Neuronal stem cell (in vitro differentiated cells): ENCODE measurements around the gene APOBEC4.
"Not testable (repeated sequence)": the region's sequence is repeated elsewhere in the genome, so short reads cannot be mapped to it uniquely, and the experiment has no call there.

Experiments
- DNase-seq: peaks from one replicate; pipeline ENCODE4 v3.0.0-alpha.2; 2013; ENCODE audit warnings: low spot score
- H2AFZ ChIP-seq: one replicate; pipeline ENCODE4 v1.6.1; 2013; ENCODE audit warnings: mild to moderate bottlenecking, low read length, inconsistent platforms
- H2AK5ac ChIP-seq: 2 replicates; pipeline ENCODE4 v1.6.1; 2013; ENCODE audit warnings: low read depth, mild to moderate bottlenecking, inconsistent platforms, low read length, moderate library complexity, mixed read lengths
- H2BK120ac ChIP-seq: 2 replicates; pipeline ENCODE4 v1.6.1; 2013; ENCODE audit warnings: low read depth, mild to moderate bottlenecking, inconsistent platforms, low read length, moderate library complexity, mixed read lengths
- H2BK12ac ChIP-seq: one replicate; pipeline ENCODE4 v1.6.1; 2013; ENCODE audit warnings: low read length, inconsistent platforms
- H2BK15ac ChIP-seq: 2 replicates; pipeline ENCODE4 v1.6.1; 2013; ENCODE audit warnings: mild to moderate bottlenecking, low read length, inconsistent platforms, mixed read lengths
- H2BK5ac ChIP-seq: one replicate; pipeline ENCODE4 v1.6.1; 2013; ENCODE audit warnings: inconsistent platforms, mild to moderate bottlenecking, low read length, moderate library complexity
- H3K14ac ChIP-seq: one replicate; pipeline ENCODE4 v1.6.1; 2013; ENCODE audit warnings: low read length, inconsistent platforms
- H3K18ac ChIP-seq: 2 replicates; pipeline ENCODE4 v1.6.1; 2013; ENCODE audit warnings: low read length, inconsistent platforms
- H3K23ac ChIP-seq: 2 replicates; pipeline ENCODE4 v1.6.1; 2013; ENCODE audit warnings: low read depth, mild to moderate bottlenecking, mixed read lengths, low read length, inconsistent platforms; ENCODE audit not compliant: poor library complexity
- H3K27ac ChIP-seq: replicated peaks from 3 replicates; pipeline ENCODE4 v1.5.1; 2013; ENCODE audit warnings: low read length, inconsistent platforms
- H3K27me3 ChIP-seq, 3 experiments: 2 replicates each; pipeline ENCODE4 v1.6.1; 2013; ENCODE audit warnings: low read length in 3 of 3, mild to moderate bottlenecking in 2 of 3, inconsistent platforms in 1 of 3, low read depth in 1 of 3, mixed read lengths in 1 of 3, moderate library complexity in 1 of 3; ENCODE audit not compliant: control insufficient read depth in 3 of 3, insufficient read depth in 3 of 3
- H3K36me3 ChIP-seq, 2 donors: replicated peaks in 1 of 2; 2 replicates each; pipeline ENCODE4 v1.6.1; 2013; ENCODE audit warnings: low read length in 2 of 2; ENCODE audit not compliant: control insufficient read depth in 2 of 2, insufficient read depth in 2 of 2
- H3K4ac ChIP-seq: 2 replicates; pipeline ENCODE4 v1.6.1; 2013; ENCODE audit warnings: inconsistent platforms, mild to moderate bottlenecking, low read length, moderate library complexity
- H3K4me1 ChIP-seq, 2 donors: 1 replicate in 1 of 2; 2 replicates in 1 of 2; pipeline ENCODE4 v1.6.1; 2013; ENCODE audit warnings: low read length in 2 of 2, low read depth in 1 of 2; ENCODE audit not compliant: control insufficient read depth in 2 of 2, insufficient read depth in 1 of 2
- H3K4me2 ChIP-seq: one replicate; pipeline ENCODE4 v1.6.1; 2013; ENCODE audit warnings: mild to moderate bottlenecking, low read length, inconsistent platforms; ENCODE audit not compliant: insufficient read depth, poor library complexity, severe bottlenecking
- H3K4me3 ChIP-seq, 2 donors: 2 replicates each; pipeline ENCODE4 v1.5.1; 2013; ENCODE audit warnings: low read length in 2 of 2, mild to moderate bottlenecking in 2 of 2, inconsistent platforms in 1 of 2, moderate library complexity in 1 of 2
- H3K79me1 ChIP-seq: one replicate; pipeline ENCODE4 v1.6.1; 2013; ENCODE audit warnings: low read depth, mild to moderate bottlenecking, inconsistent platforms, low read length, moderate library complexity
- H3K9ac ChIP-seq: one replicate; pipeline ENCODE4 v1.6.1; 2013; ENCODE audit warnings: mild to moderate bottlenecking, low read depth, low read length, inconsistent platforms; ENCODE audit not compliant: poor library complexity
- H3K9me3 ChIP-seq, 2 donors: replicated peaks in 1 of 2; 2 replicates each; pipeline versions ENCODE3 to v1.6.1; 2013; ENCODE audit warnings: low read length in 2 of 2, mild to moderate bottlenecking in 2 of 2, inconsistent platforms in 1 of 2, low read depth in 1 of 2, mixed read lengths in 1 of 2, moderate library complexity in 1 of 2; ENCODE audit not compliant: control insufficient read depth in 2 of 2, insufficient read depth in 1 of 2
- H4K8ac ChIP-seq: one replicate; pipeline ENCODE4 v1.6.1; 2013; ENCODE audit warnings: low read depth, mild to moderate bottlenecking, inconsistent platforms, low read length, moderate library complexity
- H4K91ac ChIP-seq: one replicate; pipeline ENCODE4 v1.6.1; 2013; ENCODE audit warnings: low read length, low read depth, mild to moderate bottlenecking, inconsistent platforms; ENCODE audit not compliant: poor library complexity
- WGBS, 2 donors: extraction: QIAGEN DNeasy Blood & Tissue Kit; methylation state at CpG; one replicate each; pipeline ENCODE4 v1.1.7; 2013; ENCODE audit warnings: missing lambda C conversion rate in 2 of 2, mixed read lengths in 1 of 2; ENCODE audit not compliant: insufficient read length in 2 of 2, insufficient replicate concordance in 1 of 2; ENCODE audit errors: extremely low coverage in 2 of 2; 5-methylcytosine and 5-hydroxymethylcytosine counted together

Gene APOBEC4

DNA sequence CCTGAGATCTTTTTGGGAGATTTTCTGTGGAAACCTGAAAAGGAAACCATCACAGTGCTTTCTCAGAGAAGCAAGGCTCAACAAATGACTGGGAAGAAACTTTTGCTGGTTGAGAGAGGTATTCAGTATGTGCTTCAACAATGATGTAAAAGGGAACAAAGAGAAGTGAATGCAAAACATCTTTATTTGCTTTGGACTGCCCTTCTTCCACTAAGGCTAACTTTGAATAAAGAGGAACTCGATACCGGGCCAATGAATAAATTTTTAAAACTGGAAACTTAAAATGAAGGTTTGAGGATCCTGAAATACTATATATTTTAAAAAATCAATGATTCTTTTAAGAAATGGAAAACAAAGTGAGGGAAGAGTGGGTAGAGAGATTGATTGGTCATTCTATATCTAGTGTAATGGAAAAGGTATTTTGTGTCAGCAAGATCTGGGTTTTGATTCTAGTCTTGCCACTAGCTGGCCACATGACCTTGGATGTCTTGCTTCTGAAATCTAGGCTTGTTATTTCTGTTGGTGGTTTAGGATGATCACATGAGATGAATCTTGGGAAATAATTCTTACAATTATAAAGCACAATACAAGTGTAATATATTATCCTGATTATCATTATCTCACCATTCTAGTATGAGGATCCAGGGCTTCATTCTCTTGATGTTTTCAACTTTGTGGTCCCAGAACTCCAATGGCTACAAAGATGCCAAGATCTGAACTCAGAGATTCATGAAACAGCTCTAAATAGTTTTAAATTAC, 34.6 kb upstream of the APOBEC4 start:
- Histone ChIP-seq H2AK5ac (no peak overlapping the region), H3K4me1 (peaks cover 1 to 4% of the 10 kb centered on the region in 2 donors), H3K9ac (no peak overlapping the region), H3K18ac (no peak overlapping the region), H3K36me3 (no peaks in the 10 kb centered on the region), H3K4me2 (no peak overlapping the region), H3K79me1 (no peaks in the 10 kb centered on the region), H2AFZ (peak overlapping the region; percentile 34), H2BK12ac (no peak overlapping the region), H3K27me3 (no peaks in the 10 kb centered on the region), H4K91ac (no peak overlapping the region), H3K27ac (no peak overlapping the region), H2BK5ac (no peak overlapping the region), H3K14ac (no peak overlapping the region), H4K8ac (no peak overlapping the region), H3K23ac (no peak overlapping the region), H3K4me3 (no peak overlapping the region), H3K9me3 (no peaks in the 10 kb centered on the region), H2BK120ac (no peak overlapping the region), H3K4ac (no peak overlapping the region), H2BK15ac (no peak overlapping the region)
- WGBS, 2 donors, result no CpG with 5 or more reads among the region's 2 CpGs
- no peak for DNase-seq

DNA sequence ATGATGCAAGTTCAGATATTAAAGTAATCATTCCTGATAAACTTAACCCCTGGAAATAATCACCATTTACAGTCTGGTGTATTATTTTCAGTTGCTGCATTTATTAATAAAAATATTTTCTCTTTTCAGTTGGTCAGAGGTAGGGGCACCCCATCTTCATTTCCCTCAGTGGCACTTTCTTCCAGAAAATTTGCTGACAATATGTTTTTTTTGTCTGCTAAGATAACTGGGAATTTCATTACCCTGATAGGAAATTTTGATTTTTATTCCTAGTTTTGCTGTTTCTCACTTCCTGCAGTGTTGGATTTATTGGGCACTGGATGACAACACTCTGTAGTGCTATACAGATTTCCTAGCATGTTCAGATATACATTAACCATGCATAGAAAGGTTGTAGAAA, 33.1 kb upstream of the APOBEC4 start:
- Histone ChIP-seq H3K79me1 (no peaks in the 10 kb centered on the region), H2AK5ac (no peak overlapping the region), H4K8ac (no peak overlapping the region), H3K14ac (no peak overlapping the region), H3K23ac (no peak overlapping the region), H3K18ac (no peak overlapping the region), H2BK15ac (no peak overlapping the region), H2BK120ac (no peak overlapping the region), H3K27ac (no peak overlapping the region), H2AFZ (no peak overlapping the region), H3K9ac (no peak overlapping the region), H3K4me3 (no peak overlapping the region), H2BK5ac (no peak overlapping the region), H3K36me3 (no peaks in the 10 kb centered on the region), H4K91ac (no peak overlapping the region), H3K9me3 (no peaks in the 10 kb centered on the region), H2BK12ac (no peak overlapping the region), H3K27me3 (no peaks in the 10 kb centered on the region), H3K4me2 (no peak overlapping the region), H3K4me1 (peaks cover 1 to 4% of the 10 kb centered on the region in 2 donors), H3K4ac (no peak overlapping the region)
- no peak for DNase-seq

DNA sequence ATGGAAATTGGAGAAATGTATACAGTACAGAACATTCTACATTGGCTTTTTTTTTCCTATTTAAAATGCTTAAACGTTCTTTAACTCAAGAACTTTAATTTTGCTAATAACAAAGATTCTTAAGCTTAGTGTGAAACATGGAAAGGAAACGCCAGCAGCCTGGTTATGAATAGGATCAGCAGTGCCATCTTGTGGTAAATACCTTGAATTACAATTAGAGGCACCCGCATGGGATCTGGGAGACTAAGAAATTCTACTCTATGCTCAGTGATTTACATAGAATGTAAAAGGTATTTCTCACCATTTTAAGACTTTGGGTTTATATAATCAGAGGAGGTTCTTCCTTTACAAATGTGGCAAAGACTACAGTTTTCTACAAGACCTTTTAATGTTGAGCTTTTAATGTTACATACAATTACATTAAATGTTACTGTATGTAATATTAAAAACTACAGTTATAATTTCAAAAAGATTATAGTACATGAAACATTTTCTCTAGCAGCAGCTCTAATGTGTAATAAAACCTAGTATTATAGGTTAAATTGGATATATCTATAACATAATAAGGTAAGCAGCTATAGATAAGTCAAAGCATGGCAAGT, 32.1 kb upstream of the APOBEC4 start:
- H3K14ac ChIP-seq, result no peak overlapping the region
- no peaks in the 10 kb centered on the region for H3K9me3 ChIP-seq
- H3K18ac ChIP-seq, result no peak overlapping the region
- H3K79me1 ChIP-seq, result no peaks in the 10 kb centered on the region
- no CpG with 5 or more reads among the region's 3 CpGs for WGBS, 2 donors
- peaks cover 1 to 4% of the 10 kb centered on the region in 2 donors for H3K4me1 ChIP-seq
- H3K4me3 ChIP-seq, result no peak overlapping the region
- H3K27ac ChIP-seq, result no peak overlapping the region
- no peak overlapping the region for H3K4me2 ChIP-seq
- H3K23ac ChIP-seq, result no peak overlapping the region
- no peaks in the 10 kb centered on the region for H3K27me3 ChIP-seq
- H2BK120ac ChIP-seq, result no peak overlapping the region
- no peak overlapping the region for H3K4ac ChIP-seq
- no peak overlapping the region for H2AK5ac ChIP-seq
- no peak overlapping the region for H4K91ac ChIP-seq
- H2BK12ac ChIP-seq, result no peak overlapping the region
- no peak overlapping the region for H2BK5ac ChIP-seq
- H2AFZ ChIP-seq, result no peak overlapping the region
- H4K8ac ChIP-seq, result no peak overlapping the region
- peak; percentile 14 for DNase-seq
- no peak overlapping the region for H3K9ac ChIP-seq
- H3K36me3 ChIP-seq, result no peaks in the 10 kb centered on the region
- H2BK15ac ChIP-seq, result no peak overlapping the region

DNA sequence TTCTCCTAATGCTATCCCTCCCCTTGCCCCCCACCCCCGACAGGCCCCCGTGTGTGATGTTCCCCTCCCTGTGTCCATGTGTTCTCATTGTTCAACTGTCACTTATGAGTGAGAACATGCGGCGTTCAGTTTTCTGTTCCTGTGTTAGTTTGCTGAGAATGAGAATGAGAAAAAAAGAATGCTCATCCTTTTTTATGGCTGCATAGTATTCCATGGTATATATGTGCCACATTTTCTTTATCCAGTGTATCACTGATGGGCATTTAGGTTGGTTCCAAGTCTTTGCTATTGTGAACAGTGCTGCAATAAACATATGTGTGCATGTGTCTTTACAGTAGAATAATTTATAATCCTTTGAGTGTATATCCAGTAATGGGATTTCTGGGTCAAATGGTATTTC, 26.2 kb upstream of the APOBEC4 start:
- H4K8ac ChIP-seq, H3K4me3 ChIP-seq, H3K4me1 ChIP-seq, H3K36me3 ChIP-seq, H3K14ac ChIP-seq, H4K91ac ChIP-seq, H2AK5ac ChIP-seq, H3K9ac ChIP-seq, H3K79me1 ChIP-seq, H2BK5ac ChIP-seq, H2BK12ac ChIP-seq, H3K9me3 ChIP-seq, DNase-seq, H2AFZ ChIP-seq, H3K23ac ChIP-seq, H2BK15ac ChIP-seq, H3K4ac ChIP-seq, H3K18ac ChIP-seq, H3K27me3 ChIP-seq, H3K27ac ChIP-seq, H2BK120ac ChIP-seq, H3K4me2 ChIP-seq: not testable (repeated sequence)
- no CpG with 5 or more reads among the region's 4 CpGs for WGBS, 2 donors
